ENCODE results near the gene CFAP70.
"Not testable (repeated sequence)": the region's sequence is repeated elsewhere in the genome, so short reads cannot be mapped to it uniquely, and the experiment has no call there.

The CFAP70 gene

GRCh38 chr10:73358331-73359279 lies at the start of gene CFAP70:
TSS of gene CFAP70 (minus strand) at chr10:73358864. CDS start at chr10:73354796, 4,068 bp downstream.
- DNase-seq: peak; percentile 95

- no peak for DNase-seq
These were observed 49.4 kb upstream of the CFAP70 start for GRCh38 chr10:73408061-73408460.

GRCh38 chr10:73407495-73407894 lies 48.8 kb upstream of the CFAP70 start:
- no peak for DNase-seq

- no peak for DNase-seq
These were observed 48.2 kb upstream of the CFAP70 start for GRCh38 chr10:73406846-73407245.

- DNase-seq: no peak
These were observed 46.9 kb upstream of the CFAP70 start for GRCh38 chr10:73405556-73405955.

GRCh38 chr10:73404690-73405089 lies 46.0 kb upstream of the CFAP70 start:
- no peak for DNase-seq

GRCh38 chr10:73401636-73402035 lies 43.0 kb upstream of the CFAP70 start:
- DNase-seq: no peak

- DNase-seq: no peak
These were observed 40.4 kb upstream of the CFAP70 start for GRCh38 chr10:73399063-73399462.

GRCh38 chr10:73398024-73398423 lies 39.4 kb upstream of the CFAP70 start:
- DNase-seq: no peak

GRCh38 chr10:73394325-73394724 lies 35.7 kb upstream of the CFAP70 start:
- DNase-seq: not testable (repeated sequence)

- no peak for DNase-seq
These were observed 29.6 kb upstream of the CFAP70 start for GRCh38 chr10:73388228-73388627.

- DNase-seq: no peak
These were observed 27.9 kb upstream of the CFAP70 start for GRCh38 chr10:73386583-73386982.

- DNase-seq: no peak
These were observed 20.5 kb upstream of the CFAP70 start for GRCh38 chr10:73379064-73379748.

GRCh38 chr10:73376679-73377078 lies 18.0 kb upstream of the CFAP70 start:
- no peak for DNase-seq

GRCh38 chr10:73368238-73368637 lies 9.6 kb upstream of the CFAP70 start:
- no peak for DNase-seq

- DNase-seq: no peak
These were observed 8.0 kb upstream of the CFAP70 start for GRCh38 chr10:73366381-73367298.

GRCh38 chr10:73364964-73365363 lies 6.3 kb upstream of the CFAP70 start:
- DNase-seq: no peak

GRCh38 chr10:73359492-73359891 lies 828 bp upstream of the CFAP70 start:
- no peak for DNase-seq

- DNase-seq: no peak
These were observed 843 bp downstream of the CFAP70 start for GRCh38 chr10:73357821-73358220.

GRCh38 chr10:73357166-73357565 lies 1.5 kb downstream of the CFAP70 start:
- no peak for DNase-seq

- DNase-seq: no peak
These were observed 14.4 kb downstream of the CFAP70 start for GRCh38 chr10:73344269-73344668.

- DNase-seq: no peak
These were observed 18.5 kb downstream of the CFAP70 start for GRCh38 chr10:73340121-73340520.

GRCh38 chr10:73339436-73339835 lies 19.2 kb downstream of the CFAP70 start:
- DNase-seq: no peak

Measured in right forelimb (tissue), 1 donor.